ENCODE data around the gene FLOT1.
"Not testable (repeated sequence)": the region's sequence is repeated elsewhere in the genome, so short reads cannot be mapped to it uniquely, and the experiment has no call there.

The FLOT1 gene

DNA sequence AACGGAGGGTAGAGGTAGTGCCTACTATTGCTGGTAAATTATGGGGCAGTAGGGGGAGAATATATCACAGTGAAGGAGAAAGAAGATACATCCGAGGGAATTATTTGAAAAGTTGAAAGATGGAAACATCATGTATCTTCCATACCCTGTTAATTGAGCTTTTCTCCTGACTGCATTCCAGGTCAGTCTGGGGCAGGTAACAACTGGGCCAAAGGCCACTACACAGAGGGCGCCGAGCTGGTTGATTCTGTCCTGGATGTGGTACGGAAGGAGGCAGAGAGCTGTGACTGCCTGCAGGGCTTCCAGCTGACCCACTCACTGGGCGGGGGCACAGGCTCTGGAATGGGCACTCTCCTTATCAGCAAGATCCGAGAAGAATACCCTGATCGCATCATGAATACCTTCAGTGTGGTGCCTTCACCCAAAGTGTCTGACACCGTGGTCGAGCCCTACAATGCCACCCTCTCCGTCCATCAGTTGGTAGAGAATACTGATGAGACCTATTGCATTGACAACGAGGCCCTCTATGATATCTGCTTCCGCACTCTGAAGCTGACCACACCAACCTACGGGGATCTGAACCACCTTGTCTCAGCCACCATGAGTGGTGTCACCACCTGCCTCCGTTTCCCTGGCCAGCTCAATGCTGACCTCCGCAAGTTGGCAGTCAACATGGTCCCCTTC, 19.2 kb downstream of the FLOT1 start:
- DNase-seq (ENCODE audit: low read depth), result not testable (repeated sequence)

DNA sequence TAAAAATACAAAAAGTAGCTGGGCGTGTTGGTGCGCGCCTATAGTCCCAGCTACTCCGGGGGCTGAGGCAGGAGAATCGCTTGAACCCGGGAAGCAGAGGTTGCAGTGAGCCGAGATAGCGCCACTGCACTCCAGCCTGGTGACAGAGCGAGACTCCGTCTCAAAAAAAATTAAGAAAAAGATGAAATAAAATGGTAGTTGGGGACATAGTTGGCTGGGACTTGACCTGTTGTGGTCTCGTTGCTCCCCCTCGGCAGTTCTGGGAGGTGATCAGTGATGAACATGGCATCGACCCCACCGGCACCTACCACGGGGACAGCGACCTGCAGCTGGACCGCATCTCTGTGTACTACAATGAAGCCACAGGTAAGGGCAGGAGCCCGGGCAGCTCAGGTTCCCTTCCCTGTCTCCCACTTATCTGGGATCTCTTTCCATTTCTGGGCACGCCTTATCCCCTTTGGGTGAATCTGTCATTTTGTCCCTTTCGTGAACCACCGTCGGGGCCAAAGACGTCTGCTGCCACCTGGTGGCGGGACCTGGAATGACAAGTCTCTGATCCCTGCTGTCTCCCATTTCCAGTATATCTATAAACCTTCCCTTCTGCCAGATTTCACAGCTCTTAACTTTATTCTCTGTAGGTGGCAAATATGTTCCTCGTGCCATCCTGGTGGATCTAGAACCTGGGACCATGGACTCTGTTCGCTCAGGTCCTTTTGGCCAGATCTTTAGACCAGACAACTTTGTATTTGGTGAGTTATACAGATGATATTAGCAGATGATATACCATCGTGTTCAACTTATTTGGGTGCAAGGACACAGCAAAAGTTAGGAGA, 20.0 kb downstream of the FLOT1 start:
- DNase-seq (ENCODE audit: low read depth), result no peak

DNA sequence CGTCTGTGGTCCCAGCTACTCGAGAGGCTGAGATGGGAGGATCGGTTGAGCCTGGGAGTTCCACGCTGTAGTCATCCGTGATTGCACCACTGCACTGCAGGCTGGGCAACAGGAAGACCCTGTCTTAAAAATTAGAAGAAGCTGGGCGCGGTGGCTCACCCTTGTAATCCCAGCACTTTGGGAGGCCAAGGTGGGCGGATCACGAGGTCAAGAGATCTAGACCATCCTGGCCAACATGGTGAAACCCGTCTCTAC, 20.5 kb downstream of the FLOT1 start:
- not testable (repeated sequence) for DNase-seq (ENCODE audit: low read depth)

DNA sequence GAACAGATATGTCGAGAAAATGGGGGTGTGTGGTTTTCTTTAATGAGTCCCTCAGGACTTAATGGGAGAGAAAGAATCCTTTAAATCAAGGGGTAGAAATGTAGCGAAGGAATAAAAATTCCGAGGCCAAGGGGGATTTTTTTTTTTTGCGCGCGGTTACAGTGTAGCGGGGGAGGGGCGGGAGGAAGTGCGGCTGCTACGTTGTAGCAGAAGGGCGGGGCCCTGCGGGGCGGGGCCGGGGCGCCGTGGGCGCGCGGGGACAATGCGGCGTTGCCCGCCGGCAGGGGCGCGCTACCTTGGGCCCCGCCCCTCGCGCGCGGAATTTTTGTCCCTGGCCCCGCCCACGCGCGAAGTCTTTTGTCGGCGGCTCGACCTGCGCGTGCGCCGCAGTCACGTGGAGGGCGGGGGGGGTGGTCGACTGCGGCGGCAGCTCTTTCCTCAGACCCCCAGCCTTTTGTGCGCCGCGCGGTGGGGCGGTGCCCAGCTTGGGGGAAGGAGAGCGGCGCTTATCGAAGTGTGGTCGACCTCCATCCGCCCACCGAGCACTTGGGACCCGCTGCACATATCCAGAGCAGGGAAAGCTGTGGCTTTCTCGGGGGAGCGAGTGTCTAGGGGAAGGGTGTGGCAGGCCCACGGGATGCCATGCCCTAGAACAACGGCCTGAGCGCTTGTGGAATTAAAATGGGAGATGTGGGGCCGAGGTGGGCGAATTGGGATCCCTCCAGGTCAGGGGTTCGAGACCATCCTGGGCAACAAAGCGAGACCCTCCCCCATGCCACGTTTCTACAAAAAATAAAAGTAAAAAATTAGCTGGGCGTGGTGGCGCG, 21.1 kb downstream of the FLOT1 start:
- peak; percentile 83 for DNase-seq (ENCODE audit: low read depth)

DNA sequence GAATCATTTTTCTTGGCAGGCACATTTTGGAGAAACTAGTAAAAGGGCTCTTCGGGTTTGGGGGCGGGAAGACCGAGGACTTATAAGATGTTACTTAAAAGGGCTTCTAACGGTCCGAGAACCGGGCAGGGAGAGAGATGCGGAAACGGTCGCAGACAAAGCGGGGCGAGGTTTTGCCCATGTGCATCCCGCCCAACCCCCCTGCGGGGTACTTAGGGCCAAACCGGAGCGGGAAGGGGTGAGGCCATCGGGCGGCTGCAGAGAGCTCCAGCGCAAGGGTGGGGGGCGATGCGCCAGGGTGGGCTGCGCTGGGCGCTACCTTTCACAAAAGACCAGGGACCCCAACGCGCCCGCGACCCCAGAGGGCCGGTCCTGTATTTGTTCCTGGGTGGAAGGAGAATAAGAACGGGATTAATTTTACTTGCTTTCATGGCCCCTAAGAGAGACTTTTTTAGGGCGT, 21.7 kb downstream of the FLOT1 start:
- no peak for DNase-seq (ENCODE audit: low read depth)

DNA sequence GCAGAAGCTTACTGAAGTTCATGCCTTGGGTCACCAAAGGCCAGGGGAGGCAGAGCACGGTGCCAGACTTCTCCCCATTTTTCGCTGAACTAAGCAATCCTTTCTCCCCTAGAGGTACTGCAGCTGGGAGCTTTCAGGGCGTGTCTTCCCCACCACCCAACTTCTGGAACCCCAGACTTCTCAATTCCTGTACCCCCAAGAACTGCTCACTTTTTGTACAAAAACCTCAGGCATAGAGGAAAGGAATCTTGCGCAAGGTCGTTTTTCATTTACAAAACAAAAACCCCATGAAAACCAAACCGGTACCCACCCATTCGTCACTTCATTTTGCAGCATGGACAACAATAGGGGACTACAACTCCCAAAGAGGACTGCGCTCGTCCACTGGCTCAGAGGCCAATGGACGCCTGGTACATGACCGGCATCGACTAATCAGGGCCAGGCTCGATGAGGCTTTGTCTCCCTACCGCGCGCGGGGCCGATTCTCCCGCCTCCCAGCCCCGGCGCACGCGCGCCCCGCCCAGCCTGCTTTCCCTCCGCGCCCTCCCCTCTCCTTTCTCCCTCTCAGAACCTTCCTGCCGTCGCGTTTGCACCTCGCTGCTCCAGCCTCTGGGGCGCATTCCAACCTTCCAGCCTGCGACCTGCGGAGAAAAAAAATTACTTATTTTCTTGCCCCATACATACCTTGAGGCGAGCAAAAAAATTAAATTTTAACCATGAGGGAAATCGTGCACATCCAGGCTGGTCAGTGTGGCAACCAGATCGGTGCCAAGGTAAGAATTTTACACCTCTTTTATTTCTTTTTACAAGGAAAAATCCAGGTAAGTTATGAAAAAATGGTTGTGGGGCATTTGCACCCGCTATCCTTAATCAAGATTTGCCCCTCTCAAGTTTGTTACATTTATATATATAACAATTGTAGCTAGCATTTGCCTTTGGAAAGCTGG, 22.4 kb downstream of the FLOT1 start, which contains the start of gene TUBB:
TSS of gene TUBB (plus strand) at position 562 of the 947 bp plus-strand sequence. CDS start at position 717, 155 bp downstream.
- DNase-seq (ENCODE audit: low read depth), result peak; percentile 94

DNA sequence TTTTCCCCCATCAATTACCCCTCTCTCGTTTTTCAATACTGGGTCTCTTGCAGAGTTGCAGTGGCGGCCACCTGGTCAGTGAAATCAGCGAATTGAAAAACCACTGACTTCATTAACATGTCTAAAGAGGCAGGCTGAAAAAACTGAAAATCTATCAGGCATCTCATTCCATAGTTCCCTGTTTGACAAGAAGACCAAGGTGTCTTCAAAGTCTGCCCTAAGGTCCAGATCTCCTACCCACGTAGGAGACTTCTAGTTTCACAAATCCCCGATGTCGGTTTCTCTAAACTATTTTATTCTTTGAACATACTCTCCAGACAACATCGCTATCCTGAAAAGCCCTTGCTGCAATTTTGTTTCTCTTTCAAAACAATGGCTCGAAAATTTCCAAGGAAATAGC, 23.1 kb downstream of the FLOT1 start:
- DNase-seq (ENCODE audit: low read depth), result no peak

DNA sequence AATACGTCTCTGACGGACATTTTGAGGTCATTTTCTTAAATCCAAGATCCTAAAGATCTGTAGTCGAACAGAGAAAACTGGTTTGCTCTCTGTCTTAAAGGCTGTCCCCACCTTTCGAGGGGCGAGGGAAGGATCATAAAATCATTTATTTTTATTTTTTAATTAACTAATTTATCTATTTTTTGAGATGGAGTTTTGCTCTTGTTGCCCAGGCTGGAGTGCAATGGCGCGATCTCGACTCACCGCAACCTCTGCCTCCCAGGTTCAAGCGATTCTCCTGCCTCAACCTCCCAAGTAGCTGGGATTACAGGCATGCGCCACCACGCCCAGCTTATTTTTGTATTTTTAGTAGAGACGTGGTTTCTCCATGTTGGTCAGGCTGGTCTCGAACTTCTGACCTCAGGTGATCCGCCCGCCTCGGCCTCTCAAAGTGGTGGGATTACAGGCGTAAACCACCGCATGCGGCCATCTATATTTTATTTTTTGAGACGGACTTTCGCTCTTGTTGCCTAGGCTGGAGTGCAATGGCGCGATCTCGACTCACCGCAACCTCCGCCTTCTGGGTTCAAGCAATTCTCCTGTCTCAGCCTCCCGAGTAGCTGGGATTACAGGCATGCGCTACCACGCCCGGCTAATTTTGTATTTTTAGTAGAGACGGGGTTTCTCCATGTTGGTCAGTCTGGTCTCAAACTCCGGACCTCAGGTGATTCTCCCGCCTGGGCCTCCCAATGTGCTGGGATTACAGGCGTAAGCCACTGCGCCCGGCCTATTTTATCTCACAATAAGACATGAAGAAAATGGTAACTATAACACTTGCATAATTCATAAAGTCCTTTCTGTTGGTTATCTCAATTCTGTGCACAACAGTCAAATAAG, 24.4 kb downstream of the FLOT1 start:
- not testable (repeated sequence) for DNase-seq (ENCODE audit: low read depth)

DNA sequence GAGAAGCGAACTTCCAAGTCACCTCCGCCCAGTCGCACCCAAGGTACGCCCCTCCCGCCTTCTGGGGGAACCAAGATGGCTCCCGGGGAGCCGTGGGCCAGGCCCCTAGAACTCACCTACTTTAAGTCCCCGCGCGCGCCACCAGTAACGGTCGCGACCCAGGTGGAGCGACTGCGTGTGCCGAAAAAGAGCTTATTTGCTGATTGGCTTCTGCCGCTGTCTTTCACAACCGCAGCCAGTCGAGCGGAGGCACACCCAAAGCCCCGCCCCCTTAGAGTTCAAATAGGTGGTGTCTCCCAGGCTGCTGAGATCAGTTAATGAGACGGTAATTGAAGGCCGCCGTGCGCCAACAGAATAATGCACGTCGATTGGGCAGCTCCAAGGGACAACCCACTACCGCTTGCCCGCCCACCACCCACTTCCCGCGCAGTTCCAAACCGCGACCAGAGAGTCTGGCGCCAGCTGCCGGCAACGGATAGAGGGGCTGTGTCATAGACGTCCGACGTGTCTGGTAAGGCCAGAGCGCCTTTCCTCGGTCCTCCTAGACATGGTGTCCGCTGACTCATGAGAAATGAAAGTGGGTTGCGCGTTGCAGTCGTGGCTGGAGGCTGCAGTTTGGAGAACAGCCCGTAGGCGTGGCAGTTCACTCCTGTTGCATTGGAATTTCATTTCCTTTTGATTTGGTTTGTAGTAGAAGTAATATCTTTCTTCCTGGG, 25.2 kb downstream of the FLOT1 start, which contains the start of gene MDC1:
TSS of gene MDC1 (minus strand) at position 153 of the 716 bp plus-strand sequence. CDS start 2,106 bp downstream, outside the sequence.
- peak; percentile 99 for DNase-seq (ENCODE audit: low read depth)

DNA sequence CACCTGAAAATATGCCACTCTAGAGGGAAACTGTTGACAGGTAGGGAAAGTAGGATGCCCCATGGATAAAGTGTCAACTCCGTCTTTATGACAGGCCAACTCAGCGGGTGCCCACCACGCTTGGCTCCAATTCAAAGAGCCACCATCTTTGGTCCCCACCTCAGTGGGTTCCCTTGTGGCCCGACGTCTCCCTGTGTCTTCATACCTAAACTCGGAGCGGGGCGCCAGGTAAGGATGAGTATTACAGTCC, 25.7 kb downstream of the FLOT1 start:
- no peak for DNase-seq (ENCODE audit: low read depth)

DNA sequence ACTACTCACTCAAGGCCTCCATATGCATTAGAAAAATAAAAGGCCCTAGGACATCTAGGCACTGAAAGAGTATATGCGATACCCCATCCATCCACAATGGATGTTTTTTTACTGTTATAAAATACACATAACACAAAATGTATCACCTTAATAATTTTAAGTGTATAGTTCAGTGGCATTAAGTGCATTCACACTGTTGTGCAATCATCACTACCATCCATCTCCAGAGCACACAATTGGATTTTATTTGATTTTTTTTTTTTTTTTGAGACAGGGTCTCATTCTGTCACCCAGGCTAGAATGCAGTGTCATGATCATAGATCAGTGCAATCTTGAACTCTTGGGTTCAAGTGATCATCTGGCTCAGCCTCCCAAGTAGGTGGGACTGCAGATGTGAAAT, 28.2 kb downstream of the FLOT1 start:
- DNase-seq (ENCODE audit: low read depth), result no peak

DNA sequence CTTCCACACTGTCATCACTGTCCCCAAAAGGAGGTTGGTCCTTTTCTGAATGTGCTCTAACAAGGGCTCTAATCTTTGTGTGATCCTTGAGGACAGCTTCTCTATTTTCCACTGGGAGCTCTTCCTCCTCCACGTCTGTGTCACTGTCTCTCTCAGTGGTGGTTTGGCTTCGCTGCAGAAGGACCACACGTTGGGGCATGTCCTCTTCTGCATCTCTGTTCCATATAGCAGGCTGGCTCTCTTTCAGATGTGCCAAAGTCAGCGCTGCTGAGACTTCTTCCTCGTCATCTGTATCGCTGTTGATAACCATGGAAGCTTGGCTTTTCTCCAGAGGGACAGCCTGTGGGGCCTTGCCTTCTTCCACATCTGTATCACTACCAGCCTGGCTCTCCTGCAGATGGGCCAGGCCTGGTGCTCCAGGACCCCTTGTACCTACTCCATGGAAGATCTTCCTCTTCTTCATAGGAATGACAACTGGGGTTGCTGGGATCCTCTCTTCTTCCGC, 30.0 kb downstream of the FLOT1 start:
- no peak for DNase-seq (ENCODE audit: low read depth)

DNA sequence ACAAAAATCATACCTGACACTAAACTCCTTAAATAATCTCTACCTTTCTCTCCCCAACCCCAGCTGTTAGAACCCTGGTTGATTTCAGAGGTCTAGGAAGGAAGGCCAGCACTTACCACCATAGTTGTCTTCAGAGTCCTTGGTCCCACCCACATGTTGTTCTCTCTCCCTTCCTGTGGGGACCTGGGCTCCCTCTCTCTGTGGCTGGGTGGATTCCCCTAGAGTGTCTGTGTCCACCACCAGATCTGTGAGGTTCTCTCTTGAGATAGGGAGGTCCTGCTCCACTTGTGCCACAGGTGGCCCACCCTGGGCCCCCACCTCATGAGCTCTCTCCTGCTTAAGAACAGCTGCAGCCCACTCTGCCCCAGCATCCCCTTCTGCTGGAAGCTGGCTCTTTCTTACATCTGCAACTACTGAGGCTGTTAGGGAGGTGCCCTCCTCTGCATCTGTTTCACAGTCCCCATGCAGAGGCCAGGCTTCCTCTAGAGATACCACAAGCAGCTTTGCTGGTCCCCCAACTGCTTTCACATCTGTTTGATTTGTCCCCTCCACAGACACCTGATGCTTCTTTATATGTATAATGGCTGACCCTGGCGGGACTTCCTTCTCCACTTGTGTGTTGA, 30.6 kb downstream of the FLOT1 start:
- DNase-seq (ENCODE audit: low read depth), result no peak

DNA sequence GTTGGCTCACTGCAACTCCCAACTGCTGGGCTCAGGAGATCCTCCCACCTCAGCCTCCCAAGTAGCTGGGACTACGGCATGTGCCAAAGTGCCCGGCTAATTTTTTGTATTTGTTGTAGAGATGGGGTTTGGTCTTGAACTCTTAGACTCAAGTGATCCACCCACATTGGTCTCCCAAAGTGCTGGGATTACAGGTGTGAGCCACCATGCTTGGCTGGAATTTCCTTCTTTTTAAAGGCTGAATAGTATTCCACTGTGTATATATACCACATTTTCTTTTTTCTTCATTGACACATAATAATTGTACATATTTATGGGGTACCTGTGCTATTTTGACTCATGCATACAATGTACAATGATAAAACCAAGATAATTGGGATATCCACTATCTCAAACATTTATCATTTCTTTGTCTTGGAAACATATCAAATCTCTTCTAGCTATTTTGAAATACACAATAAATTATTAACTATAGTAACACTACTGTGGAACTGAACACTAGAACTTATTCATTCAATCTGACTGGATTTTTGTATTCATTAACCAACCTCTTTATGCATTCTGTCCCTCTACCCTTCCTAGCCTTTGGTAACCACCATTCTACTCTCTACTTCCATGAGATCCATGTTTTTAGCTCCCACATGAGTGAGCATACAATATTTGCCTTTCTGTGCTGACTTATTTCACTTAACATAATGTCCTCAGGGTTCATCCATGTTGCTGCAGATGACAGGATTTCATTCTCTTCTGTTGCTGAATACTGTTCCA, 33.2 kb downstream of the FLOT1 start:
- no peak for DNase-seq (ENCODE audit: low read depth)

DNA sequence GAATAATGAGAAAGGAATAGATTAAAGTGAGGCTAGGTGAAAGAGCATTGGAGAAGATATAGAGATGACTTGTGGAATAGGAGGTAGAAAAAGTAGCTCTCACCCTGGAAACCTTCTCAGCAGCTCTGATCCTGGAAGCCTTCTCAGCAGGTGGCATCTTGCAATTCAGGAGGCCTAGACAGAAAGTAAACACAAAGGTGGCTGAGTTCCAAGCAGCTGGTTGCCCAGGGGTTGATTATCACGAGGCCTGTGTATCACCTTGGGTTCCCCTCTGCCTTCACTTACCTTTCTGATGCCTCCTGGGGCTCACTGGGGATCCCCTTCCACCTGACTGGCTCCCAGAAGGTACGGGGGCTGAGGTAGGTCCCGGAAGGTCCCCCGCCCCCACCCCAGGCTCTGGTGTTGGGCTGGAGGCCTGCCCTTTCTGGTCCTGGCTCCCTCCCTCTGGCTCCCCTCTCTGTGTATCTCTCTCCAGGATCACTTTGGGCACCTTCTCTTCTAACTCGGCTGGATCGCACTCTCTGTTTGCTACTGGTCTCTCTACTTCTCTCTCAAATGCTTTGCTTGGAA, 35.1 kb downstream of the FLOT1 start:
- no peak for DNase-seq (ENCODE audit: low read depth)

DNA sequence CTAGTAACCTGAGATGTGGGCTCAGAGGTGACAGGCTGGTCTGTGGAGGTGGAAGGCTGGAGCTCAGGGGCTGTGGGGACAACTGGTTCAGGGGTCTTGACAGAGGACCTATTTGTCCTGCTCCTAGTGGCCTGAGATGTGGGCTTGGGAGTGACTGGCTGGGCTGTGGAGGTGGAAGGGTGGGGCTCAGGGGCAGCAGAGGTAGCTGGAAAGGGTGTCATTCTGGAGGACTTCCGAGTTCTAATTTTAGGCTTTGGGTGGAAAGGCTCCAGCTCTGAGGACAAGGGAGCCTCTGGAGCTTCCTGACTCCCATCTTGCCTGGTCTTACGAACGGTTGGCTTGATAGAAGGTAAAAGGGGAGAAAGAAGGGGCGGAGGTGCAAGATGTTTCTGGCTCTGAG, 36.9 kb downstream of the FLOT1 start:
- DNase-seq (ENCODE audit: low read depth), result no peak

DNA sequence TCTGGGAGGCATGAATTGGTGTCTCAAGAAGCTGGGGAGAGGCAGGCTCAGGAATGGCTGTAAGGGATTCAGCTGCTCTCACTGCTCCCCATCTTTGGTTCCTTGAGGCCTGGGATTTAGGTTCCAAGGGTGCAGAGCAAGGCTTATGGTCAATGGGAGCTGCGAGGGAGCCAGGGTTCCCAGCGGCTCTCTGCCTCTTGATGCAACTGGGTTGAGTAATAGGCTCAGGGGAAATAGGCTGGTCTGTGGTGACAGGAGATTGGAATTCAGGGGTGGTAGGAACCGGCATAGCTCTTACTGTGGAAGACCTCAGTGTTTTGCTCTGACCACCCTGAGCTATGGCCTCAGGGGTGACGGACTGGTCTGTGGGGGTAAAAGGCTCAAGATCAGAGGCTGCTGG, 38.7 kb downstream of the FLOT1 start:
- no peak for DNase-seq (ENCODE audit: low read depth)

DNA sequence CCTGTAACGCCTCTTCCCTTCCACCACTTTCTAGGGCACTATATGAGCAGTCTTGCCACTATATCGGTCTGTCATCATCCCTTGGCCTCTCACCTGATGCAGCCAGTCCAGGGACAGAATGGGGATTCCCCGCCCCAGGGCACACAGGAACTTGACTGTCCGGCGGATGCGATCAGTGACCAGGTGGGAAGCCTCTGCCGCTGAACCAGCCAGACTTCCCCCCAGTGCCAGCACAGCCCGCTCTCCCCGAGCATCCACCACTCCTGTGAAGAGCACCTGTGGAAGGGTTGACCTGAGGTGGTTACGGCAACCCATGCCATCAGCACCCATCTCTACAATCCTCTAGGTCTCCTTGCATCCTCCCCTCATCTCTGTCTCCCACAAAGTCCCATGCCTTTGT, 39.5 kb downstream of the FLOT1 start:
- no peak for DNase-seq (ENCODE audit: low read depth)

All from CMK (cell line).